VCaP (cell line): Measurements from ENCODE around the gene LDLRAD4.

ENCODE experiments used
- H3K27ac ChIP-seq: fragments of 450-650 bp; 2 replicates; pipeline ENCODE4 v1.5.1; 2017
- TF ChIP-seq, protein P1 (sequence below): fragments of 450-650 bp; conservative IDR thresholded peaks from 2 replicates; pipeline ENCODE4 v1.5.1; 2017; ENCODE audit warnings: mild to moderate bottlenecking, moderate library complexity

LDLRAD4 gene

GRCh38 chr18:13264091-13265007 lies 45.8 kb downstream of the LDLRAD4 start:
- TF ChIP-seq, protein P1, sequence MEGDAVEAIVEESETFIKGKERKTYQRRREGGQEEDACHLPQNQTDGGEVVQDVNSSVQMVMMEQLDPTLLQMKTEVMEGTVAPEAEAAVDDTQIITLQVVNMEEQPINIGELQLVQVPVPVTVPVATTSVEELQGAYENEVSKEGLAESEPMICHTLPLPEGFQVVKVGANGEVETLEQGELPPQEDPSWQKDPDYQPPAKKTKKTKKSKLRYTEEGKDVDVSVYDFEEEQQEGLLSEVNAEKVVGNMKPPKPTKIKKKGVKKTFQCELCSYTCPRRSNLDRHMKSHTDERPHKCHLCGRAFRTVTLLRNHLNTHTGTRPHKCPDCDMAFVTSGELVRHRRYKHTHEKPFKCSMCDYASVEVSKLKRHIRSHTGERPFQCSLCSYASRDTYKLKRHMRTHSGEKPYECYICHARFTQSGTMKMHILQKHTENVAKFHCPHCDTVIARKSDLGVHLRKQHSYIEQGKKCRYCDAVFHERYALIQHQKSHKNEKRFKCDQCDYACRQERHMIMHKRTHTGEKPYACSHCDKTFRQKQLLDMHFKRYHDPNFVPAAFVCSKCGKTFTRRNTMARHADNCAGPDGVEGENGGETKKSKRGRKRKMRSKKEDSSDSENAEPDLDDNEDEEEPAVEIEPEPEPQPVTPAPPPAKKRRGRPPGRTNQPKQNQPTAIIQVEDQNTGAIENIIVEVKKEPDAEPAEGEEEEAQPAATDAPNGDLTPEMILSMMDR: no peak
- H3K27ac ChIP-seq: no peak overlapping the region

- TF ChIP-seq, protein P1: no peak
Measured at GRCh38 chr18:13265008-13265910, 46.7 kb downstream of the LDLRAD4 start.

DNA sequence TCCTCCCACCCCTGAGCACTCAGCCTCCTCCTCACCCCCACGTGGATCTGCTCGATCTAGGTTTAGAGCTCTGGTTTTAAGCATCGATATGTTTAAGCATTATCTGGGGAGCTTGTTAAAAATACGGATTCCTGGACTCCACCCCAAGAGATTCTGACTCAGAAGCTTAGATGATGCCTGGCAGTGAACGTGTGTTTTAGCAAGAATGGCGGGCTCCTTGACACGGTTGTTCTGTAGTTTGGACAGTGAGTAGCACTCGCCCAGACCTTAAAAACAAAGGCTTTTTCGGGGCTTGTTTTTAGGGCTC lies 47.3 kb downstream of the LDLRAD4 start:
- TF ChIP-seq, protein P1: no peak

More at GRCh38 chr18:13265008-13265910, 46.7 kb downstream of the LDLRAD4 start:
- H3K27ac ChIP-seq: no peak overlapping the region

GRCh38 chr18:13266218-13267100 lies 47.9 kb downstream of the LDLRAD4 start:
- TF ChIP-seq, protein P1: no peak

More for the DNA sequence above, 47.3 kb downstream of the LDLRAD4 start:
- no peak overlapping the region for H3K27ac ChIP-seq

DNA sequence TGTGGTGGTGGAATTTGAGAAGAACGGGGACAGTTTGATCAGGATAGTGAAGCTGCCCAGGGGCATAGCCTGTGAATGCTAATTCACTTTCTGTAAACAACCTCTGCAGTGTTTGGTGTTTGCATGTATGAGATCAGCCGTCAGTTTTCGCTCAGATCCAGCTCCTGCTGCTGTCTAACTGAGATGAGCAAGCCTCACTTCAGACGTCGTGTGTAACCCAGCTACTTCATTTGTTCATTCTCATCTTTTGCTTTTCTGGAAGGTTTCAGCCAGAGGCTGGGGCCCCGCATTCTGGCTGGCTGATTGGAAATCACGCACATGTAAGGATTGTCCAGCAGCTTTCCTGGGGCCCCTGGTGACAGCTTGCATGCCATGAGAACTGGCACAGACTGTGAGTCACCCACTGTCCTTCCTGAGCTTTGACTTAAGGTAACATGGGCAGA lies 48.9 kb downstream of the LDLRAD4 start:
- TF ChIP-seq, protein P1: no peak
- H3K27ac ChIP-seq: no peak overlapping the region

More at GRCh38 chr18:13266218-13267100, 47.9 kb downstream of the LDLRAD4 start:
- H3K27ac ChIP-seq: no peak overlapping the region

DNA sequence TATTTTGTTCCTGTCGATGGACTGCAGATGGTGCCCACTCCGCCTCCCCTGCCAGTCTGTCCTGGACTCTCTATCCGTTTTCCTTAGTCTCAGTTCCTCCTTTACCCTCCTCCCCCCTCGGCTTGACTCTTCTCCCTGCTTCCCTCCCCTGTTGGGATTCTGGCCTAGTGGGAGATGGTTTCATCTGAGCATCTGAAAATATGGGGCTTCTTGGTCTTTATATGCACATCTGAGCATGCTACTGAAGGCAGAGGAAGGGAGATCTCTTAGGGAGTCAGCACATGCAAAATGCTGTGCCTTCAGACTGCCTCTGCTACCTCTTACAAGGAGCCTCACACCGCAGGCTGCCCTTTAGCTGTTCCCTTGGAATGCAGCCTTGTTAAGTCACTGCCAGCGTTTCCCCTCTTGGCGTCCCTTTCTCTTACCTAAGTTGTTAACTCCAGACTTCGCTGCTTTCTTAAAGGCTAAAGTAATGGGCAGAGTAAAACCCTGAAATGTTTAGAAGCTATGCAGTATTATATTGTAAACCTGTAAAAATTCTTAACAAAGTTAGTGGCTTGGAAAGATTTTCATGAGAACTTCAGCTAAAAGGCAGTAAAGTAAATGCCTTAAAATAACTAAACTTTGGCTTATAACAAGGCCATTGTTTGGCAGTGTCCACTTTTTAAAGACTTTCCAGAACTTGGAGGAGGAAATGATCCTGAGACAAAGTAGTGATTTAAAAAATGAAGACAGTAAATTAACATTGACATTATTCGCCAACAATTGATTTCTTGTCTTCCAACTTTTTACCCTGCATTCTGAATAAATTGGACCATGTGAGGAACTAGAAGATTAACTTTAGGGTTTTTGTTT lies 49.8 kb downstream of the LDLRAD4 start:
- no peak overlapping the region for H3K27ac ChIP-seq
- TF ChIP-seq, protein P1: no peak
